ENCODE results near the gene PARP3. TPM values are rescaled to one million over a fixed set of nuclear protein-coding genes. Genes with fewer than 3 reads are reported as not detected.

The PARP3 gene
- total and polyA plus RNA-seq, 9 of the 15 experiments (the other 6 are each of a cell fraction or from before 2014, with no cell fraction given), result 0.46 to 6.6 (median 4.5) TPM

GRCh38 chr3:51960386-51960785 lies 18.2 kb downstream of the PARP3 start:
- Histone ChIP-seq H3K4me2 (ENCODE audit: insufficient read depth, low read length) (no peak overlapping the region), H3K27me3 (ENCODE audit: control insufficient read depth in 2 of 2, insufficient read depth in 2 of 2, low read length in 2 of 2) (peaks cover 0 to 17% of the 10 kb centered on the region in 2 experiments; a peak in 2 of 5 replicates), H2AFZ (ENCODE audit: low read depth, low read length) (no peak overlapping the region), H3K9ac (ENCODE audit: insufficient read depth in 1 of 2, low read depth in 2 of 2, low read length in 2 of 2) (peak overlapping the region in 1 of 2 experiments; percentile 20; a peak in 2 of 4 replicates), H3K4me1 (replicated peaks in 1 of 2; ENCODE audit: control insufficient read depth in 2 of 2, insufficient read depth in 2 of 2, low read length in 2 of 2) (peaks cover 0 to 23% of the 10 kb centered on the region in 2 experiments; a peak in 2 of 5 replicates), H3K9me3 (replicated peaks; ENCODE audit: control insufficient read depth, insufficient read depth, low read depth, low read length) (no peaks in the 10 kb centered on the region), H3K36me3 (ENCODE audit: control insufficient read depth, insufficient read depth, low read length) (no peaks in the 10 kb centered on the region), H3K27ac (ENCODE audit: extremely low read depth, low read depth, low read length) (no peak overlapping the region), H3K79me2 (ENCODE audit: control insufficient read depth, insufficient read depth, low read length) (no peaks in the 10 kb centered on the region), H3K4me3 (no peak overlapping the region), H4K20me1 (replicated peaks; ENCODE audit: control insufficient read depth, insufficient read depth, low read length) (0 out of 2 replicates have a peak, but pooled peaks cover 6% of the 10 kb centered on the region), H3K9me1 (ENCODE audit: control insufficient read depth, insufficient read depth, low read length) (no peaks in the 10 kb centered on the region)
- in situ Hi-C loops (cut with MboI), result no loop called here
- ATAC-seq, result no peak
- 14% methylated on average over 9 of the region's 10 CpGs for WGBS (ENCODE audit: insufficient coverage, low coverage, missing lambda C conversion rate)
- ChIA-PET POLR2A (no interaction called here), CTCF (ENCODE audit: low intra/inter-chr PET ratio) (no interaction called here)
- BruUV-seq (replicated peaks), result no TSS peak
- DNase-seq (ENCODE audit: extremely low read depth in 1 of 4, low spot score in 3 of 4), result no peak
- FAIRE-seq, result no peak
- intact Hi-C loops (cut with micrococcal nuclease), result no loop called here
- TF ChIP-seq KLF13 (tag; IDR thresholded peaks at IDR 0.05; ENCODE audit: borderline replicate concordance, low read depth), result no peak

GRCh38 chr3:51961011-51961410 lies 18.8 kb downstream of the PARP3 start:
- BruUV-seq (replicated peaks), result no TSS peak
- FAIRE-seq (no peak), DNase-seq (ENCODE audit: extremely low read depth in 1 of 4, low spot score in 3 of 4) (no peak), ATAC-seq (no peak)
- H4K20me1 ChIP-seq (replicated peaks; ENCODE audit: control insufficient read depth, insufficient read depth, low read length), result 0 out of 2 replicates have a peak, but pooled peaks cover 6% of the 10 kb centered on the region
- in situ Hi-C loops (cut with MboI) (no loop called here), intact Hi-C loops (cut with micrococcal nuclease) (no loop called here)
- 26% methylated on average over 18 of the region's 18 CpGs for WGBS (ENCODE audit: insufficient coverage, low coverage, missing lambda C conversion rate)
- peaks cover 0 to 20% of the 10 kb centered on the region in 2 experiments; a peak in 2 of 5 replicates for H3K4me1 ChIP-seq (replicated peaks in 1 of 2; ENCODE audit: control insufficient read depth in 2 of 2, insufficient read depth in 2 of 2, low read length in 2 of 2)
- no peaks in the 10 kb centered on the region for H3K9me3 ChIP-seq (replicated peaks; ENCODE audit: control insufficient read depth, insufficient read depth, low read depth, low read length)
- POLR2A ChIA-PET, result interaction anchor here (0.7 to 1.3 kb wide), 3 partner anchors 11 to 18 kb away, joined by 3 read pairs; no protein-coding TSS in a partner anchor
- H3K27ac ChIP-seq (ENCODE audit: extremely low read depth, low read depth, low read length), result no peak overlapping the region
- H2AFZ ChIP-seq (ENCODE audit: low read depth, low read length), result no peak overlapping the region
- CTCF ChIA-PET (ENCODE audit: low intra/inter-chr PET ratio), result no interaction called here
- no peaks in the 10 kb centered on the region for H3K36me3 ChIP-seq (ENCODE audit: control insufficient read depth, insufficient read depth, low read length)
- H3K4me2 ChIP-seq (ENCODE audit: insufficient read depth, low read length), result no peak overlapping the region
- H3K27me3 ChIP-seq (ENCODE audit: control insufficient read depth in 2 of 2, insufficient read depth in 2 of 2, low read length in 2 of 2), result peaks cover 0 to 17% of the 10 kb centered on the region in 2 experiments; a peak in 2 of 5 replicates
- H3K9ac ChIP-seq (ENCODE audit: insufficient read depth in 1 of 2, low read depth in 2 of 2, low read length in 2 of 2), result no peak overlapping the region
- no peaks in the 10 kb centered on the region for H3K9me1 ChIP-seq (ENCODE audit: control insufficient read depth, insufficient read depth, low read length)
- H3K4me3 ChIP-seq, result no peak overlapping the region
- no peaks in the 10 kb centered on the region for H3K79me2 ChIP-seq (ENCODE audit: control insufficient read depth, insufficient read depth, low read length)
- TF ChIP-seq FOXK1 (CRISPR knock-in tag; IDR thresholded peaks at IDR 0.05; ENCODE audit: borderline replicate concordance) (no peak), TSHZ1 (CRISPR knock-in tag; IDR thresholded peaks at IDR 0.05) (no peak), DPF2 (IDR thresholded peaks at IDR 0.05) (no peak), ILF3 (IDR thresholded peaks at IDR 0.05; ENCODE audit: borderline replicate concordance) (no peak), KDM1A (IDR thresholded peaks at IDR 0.05) (no peak), ZNF384 (IDR thresholded peaks at IDR 0.05; ENCODE audit: low read depth, low read length) (no peak), EGR1 (conservative IDR thresholded peaks at IDR 0.05) (no peak), ZBTB5 (IDR thresholded peaks at IDR 0.05) (no peak), KLF10 (CRISPR knock-in tag; IDR thresholded peaks at IDR 0.05) (no peak), POLR2H (tag; IDR thresholded peaks at IDR 0.05; ENCODE audit: low read depth) (no peak), PML (IDR thresholded peaks at IDR 0.05; ENCODE audit: low read length) (no peak)
